ENCODE results near the gene SH3YL1.

Gene SH3YL1

DNA sequence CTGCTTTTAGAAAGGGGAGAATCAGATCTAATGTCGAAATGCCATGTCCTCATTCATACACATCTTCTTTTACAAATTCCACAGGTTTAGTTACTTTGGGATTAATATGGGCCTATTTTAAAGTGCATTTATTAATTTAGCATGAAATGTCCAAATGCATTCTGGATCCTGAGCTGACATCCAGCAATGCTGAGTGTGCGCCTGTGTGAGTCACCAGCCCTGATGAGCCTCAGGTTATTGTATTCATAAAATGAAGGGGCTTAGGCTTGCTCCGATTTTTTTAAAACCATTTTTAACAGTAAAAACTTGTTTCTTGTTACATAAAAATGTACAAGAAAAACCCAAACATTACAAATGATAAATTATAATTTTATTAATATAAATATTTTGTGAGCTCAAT is 94.1 kb downstream of the SH3YL1 start:
- TF ChIP-seq, protein P1, sequence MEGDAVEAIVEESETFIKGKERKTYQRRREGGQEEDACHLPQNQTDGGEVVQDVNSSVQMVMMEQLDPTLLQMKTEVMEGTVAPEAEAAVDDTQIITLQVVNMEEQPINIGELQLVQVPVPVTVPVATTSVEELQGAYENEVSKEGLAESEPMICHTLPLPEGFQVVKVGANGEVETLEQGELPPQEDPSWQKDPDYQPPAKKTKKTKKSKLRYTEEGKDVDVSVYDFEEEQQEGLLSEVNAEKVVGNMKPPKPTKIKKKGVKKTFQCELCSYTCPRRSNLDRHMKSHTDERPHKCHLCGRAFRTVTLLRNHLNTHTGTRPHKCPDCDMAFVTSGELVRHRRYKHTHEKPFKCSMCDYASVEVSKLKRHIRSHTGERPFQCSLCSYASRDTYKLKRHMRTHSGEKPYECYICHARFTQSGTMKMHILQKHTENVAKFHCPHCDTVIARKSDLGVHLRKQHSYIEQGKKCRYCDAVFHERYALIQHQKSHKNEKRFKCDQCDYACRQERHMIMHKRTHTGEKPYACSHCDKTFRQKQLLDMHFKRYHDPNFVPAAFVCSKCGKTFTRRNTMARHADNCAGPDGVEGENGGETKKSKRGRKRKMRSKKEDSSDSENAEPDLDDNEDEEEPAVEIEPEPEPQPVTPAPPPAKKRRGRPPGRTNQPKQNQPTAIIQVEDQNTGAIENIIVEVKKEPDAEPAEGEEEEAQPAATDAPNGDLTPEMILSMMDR (IDR thresholded peaks at IDR 0.05), result no peak
